Measurements from ENCODE around the gene ZNF844.
"Not testable (repeated sequence)": the region's sequence is repeated elsewhere in the genome, so short reads cannot be mapped to it uniquely, and the experiment has no call there.

The ZNF844 gene

GRCh38 chr19:12064590-12065538, at the start of gene ZNF844:
ZNF844 (plus strand) TSS chr19:12064731; CDS start chr19:12064874, 143 bp downstream.
- DNase-seq (ENCODE audit: low spot score): no peak

- no peak for DNase-seq (ENCODE audit: low spot score)
Observed at GRCh38 chr19:12015015-12015752, 49.3 kb upstream of the ZNF844 start.

GRCh38 chr19:12015753-12016116, 48.8 kb upstream of the ZNF844 start:
- DNase-seq (ENCODE audit: low spot score): no peak

- DNase-seq (ENCODE audit: low spot score): no peak
Observed at GRCh38 chr19:12034198-12034597, 30.3 kb upstream of the ZNF844 start.

- no peak for DNase-seq (ENCODE audit: low spot score)
Observed at GRCh38 chr19:12034620-12035019, 29.9 kb upstream of the ZNF844 start.

- no peak for DNase-seq (ENCODE audit: low spot score)
Observed at GRCh38 chr19:12035220-12036172, 29.0 kb upstream of the ZNF844 start, which contains the start of gene ZNF433. ZNF433 (minus strand) TSS chr19:12035679; CDS start chr19:12035539, 140 bp downstream.

- no peak for DNase-seq (ENCODE audit: low spot score)
Observed at GRCh38 chr19:12042893-12043292, 21.6 kb upstream of the ZNF844 start.

GRCh38 chr19:12043752-12044422, 20.6 kb upstream of the ZNF844 start:
- DNase-seq (ENCODE audit: low spot score): no peak

GRCh38 chr19:12047868-12048267, 16.7 kb upstream of the ZNF844 start:
- no peak for DNase-seq (ENCODE audit: low spot score)

- no peak for DNase-seq (ENCODE audit: low spot score)
Observed at GRCh38 chr19:12052091-12052496, 12.4 kb upstream of the ZNF844 start.

GRCh38 chr19:12052497-12053169, 11.9 kb upstream of the ZNF844 start, which contains the start of gene ZNF878:
ZNF878 (minus strand) TSS chr19:12052961; CDS start chr19:12052801, 160 bp downstream.
- no peak for DNase-seq (ENCODE audit: low spot score)

GRCh38 chr19:12055784-12056183, 8.7 kb upstream of the ZNF844 start:
- DNase-seq (ENCODE audit: low spot score): no peak

GRCh38 chr19:12075538-12076139, 11.1 kb downstream of the ZNF844 start:
- DNase-seq (ENCODE audit: low spot score): no peak

GRCh38 chr19:12076331-12076730, 11.8 kb downstream of the ZNF844 start:
- DNase-seq (ENCODE audit: low spot score): not testable (repeated sequence)

GRCh38 chr19:12077375-12077774, 12.8 kb downstream of the ZNF844 start:
- DNase-seq (ENCODE audit: low spot score): no peak

- DNase-seq (ENCODE audit: low spot score): not testable (repeated sequence)
Observed at GRCh38 chr19:12083336-12083735, 18.8 kb downstream of the ZNF844 start.

GRCh38 chr19:12085074-12085818, 20.7 kb downstream of the ZNF844 start:
- no peak for DNase-seq (ENCODE audit: low spot score)

- DNase-seq (ENCODE audit: low spot score): no peak
Observed at GRCh38 chr19:12090807-12091206, 26.3 kb downstream of the ZNF844 start.
